Adipose tissue (tissue), 3 donors: ENCODE results near the gene COX7A2L. TPM values are rescaled to one million over a fixed set of nuclear protein-coding genes. Genes with fewer than 3 reads are reported as not detected.

Experiments
- H3K27ac ChIP-seq: one replicate; pipeline ENCODE4 v1.5.1; 2013; ENCODE audit warnings: low read depth, low read length
- WGBS, 3 donors: extraction: QIAGEN DNeasy Blood & Tissue Kit; methylation state at CpG; one replicate each; pipeline ENCODE4 v1.1.7; 2013; 5-methylcytosine and 5-hydroxymethylcytosine counted together
- polyA plus RNA-seq, 3 donors: library from polyadenylated mRNA; stranded (reverse); fragments of 200-250 nt; gene quantifications; one replicate each; pipeline ENCODE4 v1.2.3, GENCODE V29; 2013
- donor health status: healthy with polysubstance abuse.
- donor health status: Bipolar disorder and iron deficiency.
- donor health status: healthy.

The COX7A2L gene
- polyA plus RNA-seq, 3 donors: 72.0 to 137 (median 99.4) TPM

- H3K27ac ChIP-seq: no peak overlapping the region
- 72 to 95% (median 93%) methylated on average over 3 of the region's 3 CpGs for WGBS, 3 donors
Observed at GRCh38 chr2:42303252-42303651, 57.8 kb downstream of the COX7A2L start.

GRCh38 chr2:42300527-42300926 is 60.5 kb downstream of the COX7A2L start:
- no peak overlapping the region for H3K27ac ChIP-seq
- 60 to 94% (median 80%) methylated on average over 2 of the region's 2 CpGs for WGBS, 3 donors

Other genes with a start within 250 kb of the COX7A2L start
- 10 to 100 TPM in 1 of 3 donors, 1 to 10 TPM in 2; 5.3 to 16.5 (median 9.6) TPM for gene EML4, start 191.9 kb downstream of the COX7A2L start, polyA plus RNA-seq
- under 1 TPM in 2 of 3 donors, not detected in 1; 0.04 to 0.05 TPM for gene KCNG3, start 132.8 kb upstream of the COX7A2L start, polyA plus RNA-seq
- gene MTA3, start 207.4 kb upstream of the COX7A2L start, polyA plus RNA-seq: 10 to 100 TPM; 17.2 to 28.3 (median 20.0) TPM